Activated naive CD8-positive, alpha-beta T cell treated with anti-CD3 and anti-CD28 coated beads, Interleukin-2, amount 50 U/mL, for 16 hours (primary cell): ENCODE results near the gene B3GAT3.
"Not testable (repeated sequence)": the region's sequence is repeated elsewhere in the genome, so short reads cannot be mapped to it uniquely, and the experiment has no call there.

Experiments
- DNase-seq: peaks from one replicate; pipeline ENCODE4 v3.0.0-alpha.2; 2020; ENCODE audit warnings: low read depth, low spot score

B3GAT3 gene

DNA sequence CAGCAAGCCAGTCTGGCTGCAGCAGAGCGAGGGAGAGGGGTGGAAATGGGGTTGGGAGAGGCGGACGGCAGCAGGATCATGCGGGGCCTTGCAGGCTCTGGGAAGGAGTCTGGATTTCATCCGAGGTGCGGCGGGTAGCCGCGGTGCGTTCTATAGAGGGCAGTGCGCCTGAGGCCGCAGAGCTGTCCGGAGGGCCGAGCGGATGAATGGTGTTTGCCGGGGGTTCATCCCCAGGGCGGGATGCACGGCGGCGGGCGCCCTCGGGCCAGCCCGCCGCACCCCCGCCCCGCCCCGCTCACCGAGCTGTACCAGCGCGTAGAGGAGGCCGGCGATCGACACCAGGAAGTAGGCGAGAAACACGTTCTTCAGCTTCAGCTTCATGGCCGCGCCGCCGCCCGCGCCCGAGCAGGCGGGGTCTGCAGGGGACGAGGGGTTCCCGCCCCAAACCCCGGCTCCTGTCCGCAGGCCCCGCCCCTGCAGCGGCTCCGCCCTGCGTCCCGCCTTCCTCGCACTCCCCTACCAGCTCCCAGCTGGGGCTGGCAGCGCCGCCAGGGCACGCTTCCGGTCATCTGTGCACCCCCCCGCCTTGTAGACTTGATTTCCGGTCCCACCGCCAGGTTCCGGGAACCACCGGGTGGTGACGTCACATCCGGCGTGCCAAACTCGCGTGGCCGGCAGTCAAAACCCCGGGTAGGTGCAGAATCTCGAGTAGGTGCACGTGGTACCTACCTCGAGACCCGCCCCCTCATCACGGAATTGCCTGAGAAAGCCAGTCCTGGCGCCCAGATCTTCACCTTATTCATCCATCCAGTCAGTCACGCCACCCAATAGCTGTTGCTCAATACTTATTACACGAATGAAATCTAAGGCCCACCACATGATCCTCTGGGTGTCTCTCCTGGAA is at the start of gene B3GAT3:
Gene B3GAT3, minus strand, starts transcription at position 420 of the 904 bp plus-strand sequence. Its CDS starts 39 bp downstream, at position 381.
- DNase-seq: peak; percentile 90

DNA sequence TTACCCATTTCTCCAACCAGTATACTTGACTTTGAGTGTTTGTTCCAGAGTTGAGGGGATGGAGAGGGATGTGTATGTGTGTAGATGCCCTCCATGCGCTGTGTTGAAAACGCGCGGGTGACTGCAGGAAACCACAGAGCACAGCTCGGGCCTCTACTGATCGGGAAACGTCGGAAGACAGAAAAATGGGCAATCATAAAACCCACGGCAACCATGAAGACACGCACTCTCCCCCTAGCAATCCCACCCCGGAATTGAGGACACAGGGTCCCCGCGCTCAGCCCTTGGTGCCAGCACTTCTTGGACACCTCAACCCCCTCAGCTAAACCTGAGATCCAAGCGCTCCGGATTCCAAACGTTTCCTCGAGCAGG is 49.4 kb upstream of the B3GAT3 start:
- no peak for DNase-seq

DNA sequence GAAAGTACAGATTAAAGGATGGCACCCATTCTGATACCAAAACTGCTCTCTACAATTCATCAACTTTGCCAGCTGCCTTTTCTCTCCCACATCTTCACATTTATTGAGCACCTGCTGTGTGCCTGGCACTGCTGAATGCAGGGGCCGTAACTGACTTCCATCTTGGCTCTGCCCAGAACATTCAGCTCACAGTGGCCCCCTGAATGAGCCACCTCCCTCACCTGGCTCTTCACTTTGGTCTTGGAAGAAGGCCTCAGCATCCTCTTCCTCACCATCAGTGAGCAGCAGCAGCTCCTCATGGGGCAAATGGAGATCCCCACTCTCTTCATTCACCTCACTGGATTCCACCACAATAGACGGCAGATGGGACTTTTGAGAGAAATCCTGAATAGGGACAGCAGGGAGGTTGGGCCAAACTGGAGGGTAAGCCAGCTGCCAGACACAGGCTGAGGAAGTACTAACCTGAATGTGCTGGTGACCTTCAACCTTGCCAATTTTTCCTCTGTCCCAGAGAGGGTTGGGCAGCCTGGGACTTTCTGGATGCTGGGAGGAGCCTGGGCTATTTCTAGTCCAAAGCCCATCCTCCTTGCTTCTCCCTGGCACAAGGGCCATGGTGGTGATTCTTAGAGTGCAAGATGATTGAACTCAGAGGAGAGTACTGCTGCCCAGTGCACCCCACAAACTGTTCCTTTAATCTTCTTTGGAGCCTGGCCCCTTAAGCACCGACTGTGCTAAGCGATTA is 47.8 kb upstream of the B3GAT3 start:
- no peak for DNase-seq

DNA sequence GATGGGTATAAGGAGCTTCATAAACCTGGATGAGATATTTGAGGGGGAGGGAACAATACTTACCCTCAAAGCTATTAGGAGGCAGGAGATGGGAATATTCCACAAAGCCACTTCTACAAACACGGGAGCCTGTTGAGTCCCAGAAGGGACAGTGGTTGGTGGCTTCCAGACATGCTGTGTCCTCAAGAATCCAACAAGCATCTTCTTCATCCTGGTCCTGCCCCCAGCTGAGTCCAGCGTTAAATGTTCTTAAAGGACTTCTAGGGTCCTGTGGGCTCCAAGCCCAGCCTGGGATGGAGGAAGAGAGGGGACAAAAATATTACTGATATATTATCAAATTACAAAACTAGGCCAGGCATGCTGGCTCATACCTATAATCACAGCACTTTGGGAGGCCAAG is 45.7 kb upstream of the B3GAT3 start:
- DNase-seq: no peak

DNA sequence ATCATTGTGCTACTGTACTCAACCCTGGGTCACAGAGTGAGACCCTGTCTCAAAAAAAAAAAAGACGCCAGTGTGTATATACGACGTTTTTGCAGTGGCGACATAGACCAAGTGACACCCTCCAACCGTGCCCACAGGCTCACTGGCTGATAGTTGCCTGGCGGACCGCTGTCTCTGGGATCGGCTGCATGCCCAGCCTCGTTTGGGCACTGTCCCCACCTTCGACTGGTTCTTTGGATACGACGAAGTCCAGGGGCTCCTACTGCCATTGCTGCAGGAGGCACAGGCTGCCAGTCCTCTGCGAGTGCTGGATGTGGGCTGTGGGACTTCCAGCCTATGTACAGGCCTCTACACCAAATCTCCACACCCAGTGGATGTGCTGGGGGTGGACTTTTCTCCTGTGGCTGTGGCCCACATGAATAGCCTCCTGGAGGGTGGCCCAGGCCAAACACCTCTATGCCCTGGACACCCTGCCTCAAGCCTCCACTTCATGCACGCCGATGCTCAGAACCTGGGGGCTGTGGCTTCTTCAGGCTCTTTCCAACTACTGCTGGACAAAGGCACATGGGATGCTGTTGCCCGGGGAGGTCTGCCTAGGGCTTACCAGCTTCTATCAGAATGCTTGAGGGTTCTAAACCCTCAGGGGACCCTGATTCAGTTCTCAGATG is 44.6 kb upstream of the B3GAT3 start:
- no peak for DNase-seq

DNA sequence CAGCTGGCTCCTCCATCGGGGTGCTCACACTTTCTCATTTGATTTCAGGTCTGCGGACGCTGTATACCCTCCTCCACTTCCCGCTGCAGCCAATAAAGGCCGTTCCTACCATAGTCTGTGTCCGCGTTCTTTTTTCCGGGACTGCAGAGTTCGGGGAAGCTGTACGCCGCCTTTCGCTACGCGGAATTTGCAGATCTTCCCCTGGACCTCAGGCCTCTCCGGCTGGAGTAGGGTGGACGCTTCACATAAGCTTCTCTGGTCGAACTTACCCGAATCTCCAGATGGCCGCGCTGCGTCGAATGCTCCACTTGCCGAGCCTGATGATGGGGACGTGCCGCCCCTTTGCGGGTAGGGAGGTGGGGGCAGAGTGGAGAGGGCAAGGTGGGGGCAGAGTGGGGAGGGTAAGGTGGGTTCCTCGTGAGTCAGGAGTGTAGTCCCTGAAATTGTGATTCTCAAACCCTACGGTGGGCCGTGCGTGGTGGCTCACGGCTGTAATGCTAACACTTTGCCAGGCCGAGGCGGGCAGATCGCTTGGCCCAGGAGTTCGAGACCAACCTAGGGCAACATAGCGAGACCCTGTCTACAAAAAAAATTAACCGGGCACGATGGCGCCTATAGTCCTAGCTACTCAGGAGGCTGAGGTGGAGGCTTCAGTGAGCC is 43.9 kb upstream of the B3GAT3 start:
- peak; percentile 51 for DNase-seq

DNA sequence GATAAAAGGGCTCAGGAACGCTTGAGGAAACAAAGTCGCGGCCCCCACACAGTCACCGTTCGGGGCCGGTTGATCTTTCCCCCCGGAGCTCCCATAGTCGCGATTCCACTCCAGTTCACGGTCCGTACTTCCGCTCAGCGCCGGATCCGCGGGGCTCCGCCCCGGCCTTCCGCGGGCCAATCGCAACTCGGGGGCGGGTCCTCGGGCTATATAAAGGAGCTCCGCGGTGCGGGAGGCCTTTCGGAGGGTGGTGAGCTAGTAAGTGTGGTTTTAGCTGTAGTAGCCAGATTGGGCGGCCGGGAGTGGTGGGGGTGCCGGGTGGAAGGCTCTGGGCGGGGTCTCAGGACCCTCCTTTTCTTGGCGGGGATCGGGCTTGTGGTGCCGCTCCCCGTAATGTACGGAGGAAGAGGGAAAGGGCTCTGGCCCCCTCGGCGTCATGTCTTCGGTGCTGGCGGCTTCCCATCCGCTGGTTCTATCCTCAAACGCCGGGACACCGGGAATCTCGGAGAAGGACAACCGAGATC is 43.4 kb upstream of the B3GAT3 start, which contains the start of the genes C11orf98 and CSKMT:
Gene C11orf98, minus strand, starts transcription at position 136 of the 524 bp plus-strand sequence. Its CDS starts 41 bp downstream, at position 95.
Gene CSKMT, plus strand, starts transcription at position 238 of the 524 bp plus-strand sequence. CDS start 568 bp downstream, outside the sequence.
- peak; percentile 90 for DNase-seq

DNA sequence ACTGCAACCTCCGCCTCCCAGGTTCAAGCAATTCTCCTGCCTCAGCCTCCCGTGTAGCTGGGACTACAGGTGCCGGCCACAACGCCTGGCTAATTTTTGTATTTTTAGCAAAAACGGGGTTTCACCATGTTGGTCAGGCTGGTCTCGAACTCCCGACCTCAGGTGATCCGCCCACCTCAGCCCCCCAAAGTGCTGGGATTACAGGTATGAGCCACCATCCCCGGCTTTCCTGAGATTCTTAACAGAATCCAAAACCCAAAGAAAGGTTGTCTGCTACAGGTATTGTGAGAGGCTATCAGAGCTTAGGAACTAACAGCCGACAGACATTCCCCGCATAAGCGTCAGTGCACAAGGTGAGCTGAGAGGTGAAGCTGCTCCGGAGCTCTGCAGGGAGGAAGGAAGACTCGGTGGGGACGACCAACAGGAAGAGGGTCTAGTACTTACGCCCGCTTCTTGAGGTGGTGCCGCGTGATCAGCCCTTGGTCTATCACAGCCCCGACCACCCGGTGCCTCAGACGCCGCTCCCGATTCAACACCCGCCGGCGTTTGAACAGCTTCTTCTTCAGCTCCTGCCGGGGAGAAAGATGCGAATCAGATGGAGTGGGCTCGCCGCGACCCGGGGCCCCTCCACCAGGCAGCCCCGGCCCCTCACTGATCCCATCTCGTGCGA is 42.8 kb upstream of the B3GAT3 start:
- no peak for DNase-seq

DNA sequence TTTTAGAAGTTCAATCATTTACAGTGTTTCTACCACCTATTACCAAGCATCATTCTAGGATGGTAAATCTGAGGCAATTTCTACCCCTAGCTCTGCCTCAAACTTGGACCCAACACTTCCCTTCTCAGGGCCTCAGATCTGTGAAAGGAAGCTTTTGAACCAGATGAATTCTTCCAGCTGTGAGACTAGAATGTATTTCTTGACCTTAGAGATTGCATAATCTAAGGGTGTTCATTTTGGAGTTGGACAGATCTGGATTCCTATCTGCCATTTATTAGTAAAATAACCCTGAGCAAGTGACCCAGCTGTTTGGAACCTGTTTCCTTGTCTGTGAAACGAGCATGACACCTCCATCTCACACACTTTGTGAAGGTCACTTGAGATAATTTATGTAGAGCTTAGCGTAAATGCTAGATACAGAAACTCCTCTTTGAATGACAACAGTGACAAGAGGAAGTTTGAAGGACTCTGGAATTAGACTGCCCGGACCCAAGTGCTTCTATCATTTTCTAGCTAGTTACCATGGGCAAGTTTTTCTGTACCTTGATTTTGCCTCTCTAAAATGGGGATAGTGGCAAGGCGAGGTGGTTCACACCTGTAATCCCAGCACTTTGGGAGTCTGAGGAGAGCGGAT is 35.1 kb upstream of the B3GAT3 start:
- DNase-seq: no peak

DNA sequence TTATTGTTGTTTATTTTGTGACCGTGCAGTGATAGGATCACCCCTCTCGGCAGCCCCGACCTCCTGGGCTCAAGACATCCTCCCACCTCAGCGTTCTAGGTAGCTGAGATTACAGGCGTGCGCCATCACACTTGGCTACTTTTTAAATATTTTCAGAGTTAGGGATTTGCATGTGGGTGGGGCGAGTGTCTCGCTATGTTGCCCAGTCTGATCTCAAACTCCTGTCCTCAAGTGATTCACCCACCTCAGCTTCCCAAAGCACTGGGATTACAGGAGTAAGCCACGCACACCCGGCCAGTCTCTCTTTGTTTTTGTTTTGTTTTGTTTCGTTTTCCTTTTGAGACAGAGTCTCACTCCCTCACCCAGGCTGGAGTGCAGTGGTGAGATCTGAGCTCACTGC is 32.5 kb upstream of the B3GAT3 start:
- DNase-seq: no peak

DNA sequence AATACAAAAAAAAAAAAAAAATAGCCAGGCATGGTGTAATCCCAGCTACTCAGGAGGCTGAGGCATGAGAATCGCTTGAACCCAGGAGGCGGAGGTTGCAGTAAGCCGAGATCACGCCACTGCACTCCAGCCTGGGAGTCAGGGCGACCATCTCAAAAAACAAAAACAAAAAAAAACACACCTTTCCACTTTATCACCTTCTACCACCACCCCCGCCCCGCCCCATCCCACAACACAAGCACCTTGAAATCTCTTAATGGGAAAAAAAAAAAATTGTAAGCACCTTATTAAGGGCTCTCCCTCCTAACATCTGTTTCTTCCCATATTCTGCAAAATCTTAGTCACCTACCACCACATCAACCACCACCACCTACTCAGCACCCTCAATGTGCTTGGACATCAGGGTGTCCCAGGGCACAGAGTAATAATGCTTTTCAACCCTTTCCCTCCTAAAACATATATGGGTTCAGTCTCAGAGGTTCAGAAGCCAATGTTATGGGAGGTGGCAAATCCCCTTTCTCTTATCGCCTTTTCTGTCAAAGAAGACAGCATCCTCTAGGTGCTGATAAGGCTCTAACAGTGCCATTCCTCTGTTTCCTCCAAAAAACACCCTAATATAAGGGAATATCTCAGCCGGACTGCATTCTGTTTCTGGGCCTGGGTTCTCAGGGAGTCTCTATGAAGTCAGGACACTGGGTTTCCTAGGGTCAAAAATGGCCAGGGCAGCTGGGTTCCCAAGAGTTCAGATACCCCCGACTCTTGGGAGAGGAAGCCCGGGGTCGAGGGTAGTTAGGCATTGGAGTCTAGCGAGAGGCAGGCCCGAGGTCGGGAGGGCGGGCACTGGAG is 30.6 kb upstream of the B3GAT3 start:
- no peak for DNase-seq

DNA sequence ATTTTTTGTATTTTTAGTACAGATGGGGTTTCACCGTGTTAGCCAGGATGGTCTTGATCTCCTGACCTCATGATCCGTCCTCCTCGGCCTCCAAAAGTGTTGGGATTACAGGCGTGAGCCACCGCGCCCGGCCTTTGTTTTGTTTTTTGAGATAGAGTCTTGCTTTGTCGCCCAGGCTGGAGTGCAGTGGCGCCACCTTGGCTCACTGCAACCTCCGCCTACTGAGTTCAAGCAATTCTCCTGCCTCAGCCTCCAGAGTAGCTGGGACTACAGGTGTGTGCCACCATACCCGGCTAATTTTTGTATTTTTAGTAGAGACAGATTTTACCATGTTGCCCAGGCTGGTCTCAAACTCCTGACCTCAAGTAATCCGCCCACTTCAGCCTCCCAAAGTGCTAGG is 28.5 kb upstream of the B3GAT3 start:
- DNase-seq: not testable (repeated sequence)

DNA sequence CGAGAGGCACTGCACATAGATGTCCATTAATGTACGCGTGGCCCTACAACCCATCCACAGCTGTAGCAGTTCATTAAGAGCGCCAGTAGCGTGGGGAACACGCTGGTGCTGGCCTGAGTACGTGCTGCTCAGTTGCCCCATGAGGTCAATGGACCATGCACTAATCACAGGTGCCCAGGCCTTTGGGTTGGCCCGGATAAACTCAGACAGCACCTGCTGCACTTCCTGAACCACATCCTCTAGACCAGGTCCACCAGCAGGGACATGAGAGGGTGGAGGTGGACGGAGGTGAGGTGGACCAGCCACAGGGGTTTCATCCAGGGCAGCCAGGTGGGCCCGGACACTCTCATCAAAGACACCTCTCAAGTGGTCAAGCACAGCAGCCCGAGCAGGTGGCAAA is 27.7 kb upstream of the B3GAT3 start:
- no peak for DNase-seq

DNA sequence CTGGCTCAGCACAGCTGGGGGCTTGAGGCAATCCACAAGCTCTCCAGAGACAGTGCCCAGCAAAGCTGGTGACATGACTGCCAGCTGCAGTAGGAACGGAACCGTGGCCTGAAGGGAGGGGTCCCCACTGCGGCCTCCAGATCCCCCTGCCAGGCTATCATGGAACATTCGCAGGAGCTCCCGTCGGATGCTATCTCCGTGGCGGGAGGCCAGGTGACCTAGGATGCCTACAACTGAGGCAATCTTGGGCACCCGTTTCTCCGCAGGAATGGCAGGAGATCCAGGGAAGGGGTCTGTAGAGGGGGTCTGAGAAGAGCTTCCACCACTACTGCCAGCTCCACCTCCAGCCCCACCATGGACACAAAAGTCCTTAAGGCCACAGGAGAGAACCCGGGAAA is 27.2 kb upstream of the B3GAT3 start:
- no peak for DNase-seq

DNA sequence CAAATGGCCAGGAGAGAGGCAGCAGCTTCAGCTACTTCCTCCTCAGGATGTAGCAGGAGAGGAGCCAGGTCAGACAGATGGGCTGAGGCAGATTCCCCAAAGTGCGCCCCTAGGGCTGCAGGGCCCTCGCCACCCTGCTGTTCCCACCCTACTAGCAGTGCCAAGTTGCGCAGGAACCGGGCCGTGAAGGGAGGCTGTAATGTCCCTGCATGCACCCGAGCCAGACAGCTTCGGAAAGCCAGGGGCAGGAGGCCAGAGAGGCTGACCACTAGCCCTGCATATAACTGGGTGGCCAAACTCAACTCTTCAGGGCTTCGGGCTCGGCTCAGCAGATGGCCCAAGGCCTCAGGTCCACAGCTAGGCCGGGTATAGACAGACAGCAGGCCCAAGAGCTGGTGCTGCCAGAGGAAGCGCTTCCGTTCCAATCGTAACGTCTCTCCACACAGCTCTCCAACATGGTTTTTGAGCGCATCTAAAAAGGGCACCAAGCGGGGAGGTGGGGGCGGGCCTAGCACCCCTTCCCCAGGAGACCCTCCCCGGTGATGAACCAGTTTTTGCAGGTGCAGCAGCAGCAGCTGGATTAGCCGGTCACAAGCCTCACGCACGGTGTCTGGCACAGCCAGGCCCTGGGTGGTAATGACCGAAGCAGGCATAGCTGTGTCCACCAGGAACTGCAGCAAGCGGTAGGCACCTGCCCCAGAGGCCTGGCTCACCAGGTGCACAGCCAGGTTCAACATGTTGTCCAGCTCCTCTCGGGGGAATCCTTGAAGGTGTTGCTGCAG is 26.6 kb upstream of the B3GAT3 start:
- no peak for DNase-seq

DNA sequence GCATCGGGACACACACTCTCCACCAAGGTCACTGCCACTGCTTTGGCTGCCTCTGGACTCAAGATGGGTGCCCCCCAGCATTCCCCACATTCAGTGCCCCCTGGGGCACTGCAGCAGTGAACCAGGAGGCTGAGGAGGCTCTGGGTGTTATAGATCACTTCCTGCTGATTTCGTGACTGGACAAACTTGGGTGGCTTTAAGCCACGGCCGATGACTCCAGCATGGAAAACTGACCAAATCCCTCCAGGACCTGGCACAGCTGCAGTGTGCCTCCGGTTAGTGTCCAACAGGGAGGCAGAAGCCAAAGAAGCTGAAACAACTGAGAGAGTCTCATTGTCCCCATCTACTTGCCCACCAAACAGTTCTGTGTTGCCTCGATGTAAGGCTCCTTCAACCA is 25.8 kb upstream of the B3GAT3 start:
- no peak for DNase-seq

DNA sequence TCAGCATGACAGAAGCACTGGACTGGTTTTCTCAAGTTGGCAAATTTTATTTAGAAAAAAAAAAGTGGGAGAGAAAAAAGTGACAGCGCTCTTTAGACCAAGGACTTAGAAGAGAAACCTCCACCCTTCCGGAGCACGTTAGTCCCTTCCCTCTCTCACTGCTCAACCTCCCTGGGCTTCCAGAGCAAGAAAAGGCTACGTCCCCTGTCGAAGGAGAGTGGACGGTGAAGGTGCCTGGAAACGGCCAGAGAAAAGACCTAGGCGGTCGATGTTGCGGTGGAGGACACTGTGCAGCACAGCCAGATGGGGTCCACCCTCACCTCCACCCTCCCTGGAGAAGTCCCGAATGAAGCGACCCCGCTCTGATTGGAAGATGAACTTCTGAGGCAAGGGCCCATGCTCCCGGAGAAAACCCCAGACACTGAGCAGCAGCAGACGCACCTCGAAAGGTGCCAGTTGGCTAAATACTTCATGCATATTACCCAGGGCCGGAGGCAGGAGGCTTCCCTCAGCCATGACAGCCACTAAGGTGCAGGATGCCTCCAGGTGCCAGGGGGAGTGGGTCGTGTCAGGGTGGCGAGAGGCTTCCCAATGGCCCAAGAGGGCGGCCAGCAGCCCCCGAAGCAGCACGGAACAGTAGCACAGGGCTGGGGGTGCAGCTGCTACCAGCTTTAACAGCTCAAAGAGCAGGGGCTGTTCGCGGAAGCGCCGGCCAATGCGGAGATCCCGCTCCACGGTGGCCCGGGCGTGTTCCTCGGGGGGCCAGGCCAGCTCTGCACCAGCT is 25.2 kb upstream of the B3GAT3 start:
- DNase-seq: no peak
